Spleen (tissue), 11 donors: ENCODE results near the gene DRC1. TPM values are rescaled to one million over a fixed set of nuclear protein-coding genes. Genes with fewer than 3 reads are reported as not detected.

ENCODE experiments used
- DNase-seq: peaks from one replicate; pipeline ENCODE4 v3.0.0-alpha.2; 2020
- H3K27ac ChIP-seq, 8 donors: fragments of 200-600 bp; sonication (generic) in 7 of 8; 1 replicate in 4 of 8; 2 replicates in 4 of 8; pipeline versions ENCODE4 v1.5.0 to v1.8.0; 2016 to 2021; ENCODE audit warnings: inconsistent platforms in 4 of 8, mild to moderate bottlenecking in 4 of 8, moderate library complexity in 1 of 8
- H3K27me3 ChIP-seq, 7 donors: fragments of 200-600 bp; sonication (generic) in 6 of 7; replicated peaks in 1 of 7; 1 replicate in 4 of 7; 2 replicates in 3 of 7; pipeline versions ENCODE4 v1.5.0 to v1.8.0; 2016 to 2021; ENCODE audit warnings: inconsistent platforms in 3 of 7, mild to moderate bottlenecking in 1 of 7
- H3K36me3 ChIP-seq, 6 donors: fragments of 200-600 bp; sonication (generic) in 5 of 6; 1 replicate in 4 of 6; 2 replicates in 2 of 6; pipeline versions ENCODE4 v1.5.0 to v1.8.0; 2016 to 2021; ENCODE audit warnings: inconsistent platforms in 2 of 6
- H3K4me1 ChIP-seq, 6 donors: fragments of 200-600 bp; sonication (generic) in 5 of 6; 1 replicate in 3 of 6; 2 replicates in 3 of 6; pipeline versions ENCODE4 v1.5.0 to v1.8.0; 2016 to 2021; ENCODE audit warnings: inconsistent platforms in 3 of 6
- H3K4me3 ChIP-seq, 8 donors: fragments of 200-600 bp; sonication (generic) in 7 of 8; 1 replicate in 4 of 8; 2 replicates in 4 of 8; pipeline versions ENCODE4 v1.5.0 to v1.8.0; 2016 to 2021; ENCODE audit warnings: inconsistent platforms in 4 of 8, mild to moderate bottlenecking in 4 of 8, moderate library complexity in 2 of 8
- H3K9me3 ChIP-seq, 8 donors: fragments of 200-600 bp; sonication (generic) in 7 of 8; 1 replicate in 4 of 8; 2 replicates in 4 of 8; pipeline versions ENCODE4 v1.5.0 to v1.8.0; 2016 to 2021; ENCODE audit warnings: inconsistent platforms in 4 of 8
- POLR2A ChIP-seq, 3 donors: fragments of 450-650 bp; IDR thresholded peaks; one replicate each; pipeline ENCODE4 v1.5.1; 2017; ENCODE audit warnings: antibody characterized with exemption in 3 of 3, mild to moderate bottlenecking in 1 of 3
- POLR2AphosphoS5 ChIP-seq, 3 donors: sonication (generic); formaldehyde crosslinking; IDR thresholded peaks; one replicate each; pipeline ENCODE4 v1.5.1; 2017; ENCODE audit warnings: antibody characterized with exemption in 3 of 3
- WGBS, 5 donors: extraction: QIAGEN DNeasy Blood & Tissue Kit in 3 of 5; methylation state at CpG; one replicate each; pipeline versions ENCODE4 v1.1.5 to v1.1.7; 2013 to 2018; 5-methylcytosine and 5-hydroxymethylcytosine counted together
- intact Hi-C: fragments of 100-400 bp; cut with DNase I; formaldehyde crosslinking; loops from one replicate; pipeline ENCODE4 v1.15.0; 2023; ENCODE audit warnings: low total_unique reads
- polyA plus RNA-seq, 3 donors: library from polyadenylated mRNA; stranded (reverse); fragments of 200-250 nt; gene quantifications; one replicate each; pipeline ENCODE4 v1.2.1, GENCODE V29; 2013
- total RNA-seq, 7 donors: library from RNA; depleted of rRNA in 3 of 7; stranded (reverse); fragments of >200 nt in 3 of 7; fragmentation: NEBNext Ultra II Directional in 4 of 7; extraction: Animal tissue kit (Norgen Biotek cat#: 25700) in 4 of 7; gene quantifications; one replicate each; pipeline versions ENCODE4 v1.1.0 to v1.2.1, GENCODE V29; 2016 to 2021
- TF ChIP-seq, protein P1 (sequence below), 11 experiments: fragments of 200-600 bp in 7 of 11; fragments of 450-650 bp in 4 of 11; sonication (generic) in 4 of 11; IDR thresholded peaks in 8 of 11; conservative IDR thresholded peaks in 3 of 11; 1 replicate in 7 of 11; 2 replicates in 4 of 11; pipeline versions ENCODE4 v1.4.0 to v1.8.0; 2016 to 2021; ENCODE audit warnings: antibody characterized with exemption in 11 of 11, inconsistent platforms in 4 of 11, mild to moderate bottlenecking in 1 of 11
- donor health status: healthy with polysubstance abuse.
- donor health status: DM: no; HTN: no; CAD: no; lungs with moderate emphysema.
- donor health status: DM: no; HTN: no; CAD: no.
- donor health status: Bipolar disorder and iron deficiency.
- donor health status: healthy.
- donor health status: DM: no; HTN: no; CAD: no.
- donor health status: DM: yes; HTN: yes; CAD: no.

DRC1 gene
- total and polyA plus RNA-seq, 10 donors: 0.04 to 0.25 (median 0.23) TPM; not detected in 7

DNA sequence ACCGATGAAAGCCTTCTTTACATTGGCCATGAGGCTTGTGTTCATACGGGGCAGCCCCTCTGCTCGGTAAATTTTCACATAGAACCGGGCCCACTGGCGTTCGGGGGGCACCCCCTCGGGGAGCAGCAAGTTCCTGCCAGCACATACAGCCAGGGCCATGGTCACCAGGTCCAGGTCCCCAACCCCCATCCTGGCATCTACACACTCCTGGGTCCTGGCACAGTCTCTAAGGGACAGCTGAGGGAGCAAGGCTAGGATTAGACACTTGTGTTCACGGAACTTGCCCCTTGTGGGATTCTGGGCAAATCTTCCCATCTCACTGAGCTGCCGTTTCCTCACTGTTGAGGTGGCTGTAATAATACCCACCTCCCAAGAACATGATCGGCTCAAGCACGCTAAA lies 81.8 kb downstream of the DRC1 start:
- Histone ChIP-seq H3K4me3 (no peak overlapping the region), H3K36me3 (no peaks in the 10 kb centered on the region), H3K27ac (no peak overlapping the region), H3K4me1 (peaks cover 0 to 17% (median 9%) of the 10 kb centered on the region in 6 donors), H3K27me3 (peaks cover 0 to 13% (median 0%) of the 10 kb centered on the region in 7 donors), H3K9me3 (no peaks in the 10 kb centered on the region)
- 63 to 80% (median 75%) methylated on average over 7 to 11 of the region's 11 CpGs for WGBS, 5 donors
- DNase-seq: peak; percentile 66
- no peak for TF ChIP-seq POLR2AphosphoS5 (IDR thresholded peaks at IDR 0.05)
- TF ChIP-seq, protein P1, sequence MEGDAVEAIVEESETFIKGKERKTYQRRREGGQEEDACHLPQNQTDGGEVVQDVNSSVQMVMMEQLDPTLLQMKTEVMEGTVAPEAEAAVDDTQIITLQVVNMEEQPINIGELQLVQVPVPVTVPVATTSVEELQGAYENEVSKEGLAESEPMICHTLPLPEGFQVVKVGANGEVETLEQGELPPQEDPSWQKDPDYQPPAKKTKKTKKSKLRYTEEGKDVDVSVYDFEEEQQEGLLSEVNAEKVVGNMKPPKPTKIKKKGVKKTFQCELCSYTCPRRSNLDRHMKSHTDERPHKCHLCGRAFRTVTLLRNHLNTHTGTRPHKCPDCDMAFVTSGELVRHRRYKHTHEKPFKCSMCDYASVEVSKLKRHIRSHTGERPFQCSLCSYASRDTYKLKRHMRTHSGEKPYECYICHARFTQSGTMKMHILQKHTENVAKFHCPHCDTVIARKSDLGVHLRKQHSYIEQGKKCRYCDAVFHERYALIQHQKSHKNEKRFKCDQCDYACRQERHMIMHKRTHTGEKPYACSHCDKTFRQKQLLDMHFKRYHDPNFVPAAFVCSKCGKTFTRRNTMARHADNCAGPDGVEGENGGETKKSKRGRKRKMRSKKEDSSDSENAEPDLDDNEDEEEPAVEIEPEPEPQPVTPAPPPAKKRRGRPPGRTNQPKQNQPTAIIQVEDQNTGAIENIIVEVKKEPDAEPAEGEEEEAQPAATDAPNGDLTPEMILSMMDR (IDR thresholded peaks at IDR 0.05 in 8 of 11, conservative IDR thresholded peaks at IDR 0.05 in 3 of 11): no peak
- no peak for TF ChIP-seq POLR2A (IDR thresholded peaks at IDR 0.05)
- intact Hi-C loops: no loop called here

DNA sequence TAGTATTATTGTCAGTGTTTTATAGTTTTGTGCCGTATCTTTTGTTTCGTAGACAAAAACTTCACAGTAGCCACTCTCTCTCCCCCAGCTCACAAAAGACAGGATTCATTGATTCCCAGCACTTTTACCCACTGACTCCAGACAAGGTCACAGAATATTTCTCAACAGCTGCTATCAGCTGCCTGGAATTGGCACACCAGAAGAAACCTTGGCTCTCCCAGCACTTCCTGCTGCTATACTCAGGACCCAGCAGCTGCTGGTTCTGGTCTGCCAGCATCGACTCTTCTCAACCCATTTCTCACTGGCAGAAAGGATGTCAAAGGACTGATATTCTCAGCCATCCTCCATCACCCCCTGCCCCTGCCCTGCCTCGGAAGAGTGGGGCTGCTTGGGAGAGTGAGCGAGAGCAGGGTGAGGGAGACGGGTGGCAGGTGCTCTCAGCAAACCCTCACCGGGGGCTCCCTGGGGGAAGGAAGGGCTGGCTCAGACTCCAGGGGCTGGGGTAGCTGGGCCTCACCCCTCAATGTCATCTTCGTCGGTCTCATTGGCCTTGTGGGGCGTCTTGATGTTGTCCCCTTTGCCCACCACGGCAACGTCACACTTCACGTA lies 82.3 kb downstream of the DRC1 start:
- H3K27ac ChIP-seq: no peak overlapping the region
- no peaks in the 10 kb centered on the region for H3K9me3 ChIP-seq
- peaks cover 0 to 13% (median 0%) of the 10 kb centered on the region in 7 donors for H3K27me3 ChIP-seq
- peak in 2 of 3 donors; percentile 8 to 64 for TF ChIP-seq POLR2AphosphoS5 (IDR thresholded peaks at IDR 0.05)
- TF ChIP-seq, protein P1 (IDR thresholded peaks at IDR 0.05 in 8 of 11, conservative IDR thresholded peaks at IDR 0.05 in 3 of 11): no peak
- no peaks in the 10 kb centered on the region for H3K36me3 ChIP-seq
- intact Hi-C loops: no loop called here
- WGBS, 5 donors: 61 to 78% (median 72%) methylated on average over 10 to 13 of the region's 13 CpGs
- no peak overlapping the region for H3K4me3 ChIP-seq
- H3K4me1 ChIP-seq: peaks cover 0 to 17% (median 9%) of the 10 kb centered on the region in 6 donors
- DNase-seq: peak; percentile 70

DNA sequence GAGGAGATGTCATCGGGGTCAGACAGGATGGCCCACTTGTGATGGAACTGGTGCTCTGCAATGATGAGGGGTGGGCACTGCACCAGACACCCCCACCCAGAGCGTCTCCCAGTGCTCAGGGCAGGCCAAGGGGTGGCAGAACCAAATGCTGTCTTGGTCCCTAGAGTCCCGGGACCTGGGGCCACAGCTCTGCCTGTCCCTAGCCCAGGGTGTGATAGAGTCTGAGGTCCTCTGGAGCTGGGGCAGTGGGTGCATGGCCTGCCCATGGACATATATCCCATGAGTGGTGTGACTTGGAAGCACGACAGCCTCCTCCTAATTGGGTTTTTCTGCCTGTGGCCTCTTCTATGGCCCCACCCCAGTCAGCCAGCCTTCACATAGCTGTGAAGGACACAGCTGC lies 82.9 kb downstream of the DRC1 start:
- Histone ChIP-seq H3K4me3 (no peak overlapping the region), H3K27ac (no peak overlapping the region), H3K4me1 (peaks cover 0 to 17% (median 9%) of the 10 kb centered on the region in 6 donors), H3K36me3 (no peaks in the 10 kb centered on the region), H3K27me3 (peaks cover 0 to 13% (median 0%) of the 10 kb centered on the region in 7 donors), H3K9me3 (no peaks in the 10 kb centered on the region)
- TF ChIP-seq POLR2A (IDR thresholded peaks at IDR 0.05) (no peak), POLR2AphosphoS5 (IDR thresholded peaks at IDR 0.05) (no peak)
- TF ChIP-seq, protein P1 (IDR thresholded peaks at IDR 0.05 in 8 of 11, conservative IDR thresholded peaks at IDR 0.05 in 3 of 11): no peak
- no peak for DNase-seq
- WGBS, 5 donors: 71 to 96% (median 82%) methylated on average over 3 to 4 of the region's 4 CpGs
- intact Hi-C loops: no loop called here

DNA sequence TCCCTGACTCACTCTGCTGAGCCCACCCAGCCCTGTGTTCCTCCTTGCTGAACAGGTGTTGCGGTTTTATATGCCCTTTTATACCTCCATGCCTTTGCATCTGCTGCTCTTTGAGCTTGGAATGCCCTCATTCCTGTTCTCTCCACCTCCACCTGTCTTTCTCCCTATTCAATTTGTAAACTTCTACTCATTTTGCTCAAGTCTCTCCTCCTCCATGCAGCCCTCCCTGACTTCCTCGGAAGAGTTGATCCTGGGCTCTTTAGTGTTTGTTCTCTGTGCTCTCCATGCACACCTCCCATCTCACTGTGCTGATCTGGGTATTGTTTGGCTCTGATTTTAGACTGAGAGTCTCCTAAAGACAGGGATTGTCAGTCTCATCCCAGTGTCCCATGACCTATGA lies 83.4 kb downstream of the DRC1 start:
- Histone ChIP-seq H3K36me3 (no peaks in the 10 kb centered on the region), H3K4me3 (no peak overlapping the region), H3K27ac (no peak overlapping the region), H3K4me1 (peaks cover 0 to 17% (median 9%) of the 10 kb centered on the region in 6 donors), H3K27me3 (peaks cover 0 to 12% (median 0%) of the 10 kb centered on the region in 7 donors), H3K9me3 (no peaks in the 10 kb centered on the region)
- 87 to 97% (median 90%) methylated on average over 2 of the region's 2 CpGs for WGBS, 5 donors
- intact Hi-C loops: no loop called here
- TF ChIP-seq, protein P1 (IDR thresholded peaks at IDR 0.05 in 8 of 11, conservative IDR thresholded peaks at IDR 0.05 in 3 of 11): no peak
- TF ChIP-seq POLR2A (IDR thresholded peaks at IDR 0.05) (no peak), POLR2AphosphoS5 (IDR thresholded peaks at IDR 0.05) (no peak)
- DNase-seq: no peak
